ENCODE measurements around the gene FNDC8. TPM values are rescaled to one million over a fixed set of nuclear protein-coding genes. Genes with fewer than 3 reads are reported as not detected.

The FNDC8 gene
- total RNA-seq, 1 experiment from 2014 or later = not detected

GRCh38 chr17:35135322-35135721 is 13.9 kb downstream of the FNDC8 start (continued):
- TF ChIP-seq ZSCAN18 (CRISPR knock-in tag; IDR thresholded peaks at IDR 0.05) (no peak), CTCF (IDR thresholded peaks at IDR 0.05) (no peak), OVOL2 (CRISPR knock-in tag; IDR thresholded peaks at IDR 0.05; ENCODE audit: borderline replicate concordance) (no peak), AFF4 (CRISPR knock-in tag; IDR thresholded peaks at IDR 0.05; ENCODE audit: borderline replicate concordance) (no peak)

GRCh38 chr17:35138218-35138617 is 16.8 kb downstream of the FNDC8 start:
- ChIA-PET POLR2A (no interaction called here), CTCF (no interaction called here)
- Mint-ChIP-seq H3K27ac (no peak overlapping the region), H3K4me3 (no peak overlapping the region), H3K36me3 (peaks cover 61% of the 10 kb centered on the region), H3K9me3 (no peaks in the 10 kb centered on the region), H3K4me1 (peaks cover 5% of the 10 kb centered on the region), H3K27me3 (ENCODE audit: low read depth) (no peaks in the 10 kb centered on the region)
- ATAC-seq (no peak), DNase-seq (ENCODE audit: low spot score) (no peak)
- TF ChIP-seq E2F1 (CRISPR knock-in tag; IDR thresholded peaks at IDR 0.05) (no peak), ATF2 (CRISPR knock-in tag; IDR thresholded peaks at IDR 0.05; ENCODE audit: borderline replicate concordance, low read depth) (no peak)

- H3K9me3 Mint-ChIP-seq = no peaks in the 10 kb centered on the region
- no peaks in the 10 kb centered on the region; the same call in 1 of the 2 replicates for H3K27me3 Mint-ChIP-seq (ENCODE audit: low read depth)
- H3K36me3 Mint-ChIP-seq = peaks cover 25% of the 10 kb centered on the region
- CTCF ChIA-PET = interaction anchor here (0.6 to 1.5 kb wide), 7 partner anchors 9 to 392 kb away, joined by 3 to 13 read pairs (median 3); no protein-coding TSS in a partner anchor
- DNase-seq (ENCODE audit: low spot score) (peak; percentile 89), ATAC-seq (peak; percentile 90)
- POLR2A ChIA-PET = interaction anchor here (0.7 kb wide), 2 partner anchors 19 to 968 kb away, joined by 4 to 5 read pairs; no protein-coding TSS in a partner anchor
- H3K4me1 Mint-ChIP-seq = peaks cover 8% of the 10 kb centered on the region
- H3K27ac Mint-ChIP-seq = no peak within 1 kb of the TSS
- H3K4me3 Mint-ChIP-seq = peak within 1 kb of the TSS; percentile 81
- TF ChIP-seq ERG (CRISPR knock-in tag; IDR thresholded peaks at IDR 0.05) = no peak
- peak; percentile 98 for TF ChIP-seq HMGXB4 (CRISPR knock-in tag; IDR thresholded peaks at IDR 0.05)
- TF ChIP-seq SMAD4 (CRISPR knock-in tag; IDR thresholded peaks at IDR 0.05) = no peak
- no peak for TF ChIP-seq ZNF121 (CRISPR knock-in tag; IDR thresholded peaks at IDR 0.05)
- no peak; the same call in 1 of the 2 replicates for TF ChIP-seq NFE2L1 (CRISPR knock-in tag; IDR thresholded peaks at IDR 0.05)
- TF ChIP-seq USF2 (CRISPR knock-in tag; IDR thresholded peaks at IDR 0.05) = peak; percentile 85
- TF ChIP-seq MLX (CRISPR knock-in tag; IDR thresholded peaks at IDR 0.05) = no peak
- peak; percentile 90 for TF ChIP-seq RELA (CRISPR knock-in tag; IDR thresholded peaks at IDR 0.05; ENCODE audit: borderline replicate concordance)
- no peak; the same call in 1 of the 2 replicates for TF ChIP-seq CBFB (CRISPR knock-in tag; IDR thresholded peaks at IDR 0.05; ENCODE audit: low read depth)
- TF ChIP-seq NFYB (CRISPR knock-in tag; conservative IDR thresholded peaks at IDR 0.05; ENCODE audit: low read depth) = no peak
These were observed 20.5 kb downstream of the FNDC8 start, which contains the start of gene NLE1 for GRCh38 chr17:35141681-35142466. Gene NLE1, minus strand, starts transcription at chr17:35142303. Its CDS starts 28 bp downstream, at chr17:35142275.
